GM21786 (cell line): ENCODE measurements around the gene CRNKL1.
"Not testable (repeated sequence)": the region's sequence is repeated elsewhere in the genome, so short reads cannot be mapped to it uniquely, and the experiment has no call there.

Experiments used
- ATAC-seq: cut with Tn5 transposase; IDR thresholded peaks from one replicate; pipeline ENCODE4 v1.9.1; 2021; ENCODE audit not compliant: unreplicated experiment

The CRNKL1 gene

DNA sequence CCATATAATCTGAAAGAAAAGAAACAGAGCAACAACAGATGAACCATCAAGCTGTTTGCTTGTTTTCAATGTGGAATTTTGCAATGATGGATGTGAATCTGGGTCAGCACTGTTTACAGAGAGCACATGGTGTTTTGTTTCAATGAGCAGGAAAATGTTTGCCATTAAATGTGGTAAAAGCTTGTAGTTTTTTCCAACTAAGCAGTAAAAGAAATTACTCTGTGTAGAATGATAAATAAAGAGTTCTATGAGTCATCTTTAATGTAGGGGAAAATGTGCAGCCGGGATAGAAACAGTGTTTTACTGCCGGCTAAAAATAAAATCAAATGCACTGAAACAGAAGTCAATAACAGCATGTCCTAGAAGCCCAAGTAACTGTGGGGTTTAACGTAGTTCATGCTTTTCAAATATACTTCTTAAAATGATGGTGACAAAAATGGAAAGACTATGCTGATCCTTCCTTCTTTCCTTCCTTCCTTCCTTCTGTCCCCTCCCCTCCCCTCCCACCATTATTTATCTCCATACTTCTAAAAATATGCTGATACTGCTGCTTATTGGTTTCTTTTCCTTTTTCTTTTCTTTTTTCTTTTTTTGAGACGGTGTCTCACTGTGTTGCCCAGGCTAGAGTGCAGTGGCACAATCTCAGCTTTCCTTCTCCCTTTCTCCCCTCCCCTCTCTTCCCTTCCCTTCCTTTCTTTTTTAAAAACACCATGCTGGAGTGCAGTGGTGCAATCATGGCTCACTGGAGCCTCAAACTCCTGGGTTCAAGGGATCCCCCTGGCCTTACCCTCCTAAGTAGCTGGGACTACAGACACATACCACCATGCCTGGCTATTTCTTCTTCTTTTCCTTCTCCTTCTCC is 41.4 kb downstream of the CRNKL1 start:
- ATAC-seq: no peak

DNA sequence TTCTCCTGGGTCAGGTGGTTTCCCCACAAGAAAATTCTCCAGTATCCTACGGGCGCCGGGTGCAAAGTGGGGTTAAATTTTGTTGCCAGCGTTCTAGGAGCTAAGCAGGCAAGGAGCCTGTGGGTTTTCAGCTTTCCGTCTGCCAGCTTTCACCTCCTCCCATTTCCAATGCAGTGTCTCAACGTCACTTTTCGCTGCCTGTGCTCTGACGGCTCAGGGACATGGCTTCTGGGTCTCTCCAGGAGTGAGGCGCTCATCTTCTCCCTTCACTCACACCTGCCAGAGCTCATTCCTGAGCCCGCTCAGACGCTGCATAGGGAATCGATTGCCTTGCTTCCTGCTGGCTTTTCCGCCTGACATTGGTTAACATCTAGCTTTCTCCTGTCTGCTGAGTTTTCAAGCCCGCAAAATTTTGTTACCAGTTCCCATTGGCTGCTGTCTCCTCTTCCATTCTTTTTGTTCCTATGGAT is 42.4 kb downstream of the CRNKL1 start:
- no peak for ATAC-seq

DNA sequence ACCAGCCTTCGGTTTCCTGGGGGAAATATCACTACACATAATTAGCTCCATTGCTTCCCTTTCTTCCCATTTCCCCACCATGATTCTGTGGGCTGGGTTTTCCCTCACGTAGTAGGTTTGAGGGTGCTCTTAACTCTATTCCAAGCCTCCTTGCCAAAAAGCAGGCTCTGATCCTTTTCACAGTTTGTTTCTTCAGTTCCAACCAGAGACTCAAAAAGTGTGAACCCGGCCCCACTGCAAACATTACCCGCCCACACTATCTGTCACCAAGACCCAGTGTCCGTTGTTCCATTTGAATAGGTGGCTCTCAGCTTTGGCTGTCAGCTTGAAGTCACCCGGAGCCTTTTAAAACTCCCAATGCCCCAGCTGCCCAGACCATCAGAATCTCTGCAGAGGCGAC is 46.9 kb downstream of the CRNKL1 start:
- no peak for ATAC-seq

DNA sequence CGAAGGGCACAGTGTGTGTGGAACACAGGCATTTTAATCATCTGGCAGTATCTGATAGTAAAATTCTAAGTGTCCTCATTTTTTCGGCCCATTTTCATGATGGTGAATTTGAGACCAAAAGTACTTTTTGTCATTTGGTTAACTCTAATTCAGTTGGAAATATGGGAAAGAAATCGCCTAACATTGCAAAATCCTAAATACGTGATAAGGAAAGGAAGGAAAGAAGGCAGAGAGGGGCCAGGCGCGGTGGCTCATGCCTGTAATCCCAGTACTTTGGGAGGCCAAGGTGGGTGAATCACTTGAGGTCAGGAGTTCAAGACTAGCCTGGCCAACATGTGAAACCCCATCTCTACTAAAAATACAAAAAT is 48.3 kb downstream of the CRNKL1 start:
- not testable (repeated sequence) for ATAC-seq

DNA sequence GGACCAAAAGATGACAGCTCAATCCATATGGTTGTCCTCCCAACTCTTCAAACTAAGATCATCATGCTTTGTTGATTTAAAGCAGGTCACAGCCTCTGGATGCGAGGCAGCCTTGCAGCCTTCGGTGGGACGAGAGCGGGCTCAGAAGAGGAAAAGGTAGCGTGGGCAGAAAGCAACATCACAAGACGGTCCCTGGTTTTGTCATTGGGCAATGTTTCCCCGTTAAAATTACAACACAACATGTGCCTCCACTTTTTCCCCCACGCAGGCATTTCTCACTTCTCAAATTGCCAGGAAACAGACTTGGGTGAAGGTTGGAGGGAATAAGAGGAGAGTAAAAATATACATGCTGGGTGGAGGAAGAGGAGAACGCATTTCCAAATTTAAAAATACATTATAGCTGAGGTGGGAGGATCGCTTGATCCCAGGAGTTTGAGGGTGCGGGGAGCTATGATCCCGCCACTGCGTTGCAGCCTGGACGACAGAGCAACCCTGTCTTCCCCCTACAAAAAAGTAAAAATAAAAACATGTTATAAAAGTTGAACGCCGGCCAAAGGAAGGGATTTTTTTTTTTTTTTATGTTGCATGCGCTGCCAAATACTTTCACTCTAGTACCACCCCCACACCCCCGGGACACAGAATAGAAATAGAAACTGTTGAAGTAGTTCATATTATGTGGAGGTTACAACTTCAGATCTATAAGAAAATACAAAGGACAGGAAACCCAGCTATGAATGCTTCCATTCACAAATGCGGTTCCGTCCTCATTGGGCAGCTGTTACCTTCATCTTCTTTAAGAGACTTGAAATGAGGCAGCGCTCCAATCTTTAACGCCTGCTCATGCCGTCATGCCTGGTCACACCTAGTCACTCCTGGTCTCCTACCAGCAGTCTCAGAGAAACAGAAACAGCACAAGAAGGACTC is 49.0 kb downstream of the CRNKL1 start:
- no peak for ATAC-seq

DNA sequence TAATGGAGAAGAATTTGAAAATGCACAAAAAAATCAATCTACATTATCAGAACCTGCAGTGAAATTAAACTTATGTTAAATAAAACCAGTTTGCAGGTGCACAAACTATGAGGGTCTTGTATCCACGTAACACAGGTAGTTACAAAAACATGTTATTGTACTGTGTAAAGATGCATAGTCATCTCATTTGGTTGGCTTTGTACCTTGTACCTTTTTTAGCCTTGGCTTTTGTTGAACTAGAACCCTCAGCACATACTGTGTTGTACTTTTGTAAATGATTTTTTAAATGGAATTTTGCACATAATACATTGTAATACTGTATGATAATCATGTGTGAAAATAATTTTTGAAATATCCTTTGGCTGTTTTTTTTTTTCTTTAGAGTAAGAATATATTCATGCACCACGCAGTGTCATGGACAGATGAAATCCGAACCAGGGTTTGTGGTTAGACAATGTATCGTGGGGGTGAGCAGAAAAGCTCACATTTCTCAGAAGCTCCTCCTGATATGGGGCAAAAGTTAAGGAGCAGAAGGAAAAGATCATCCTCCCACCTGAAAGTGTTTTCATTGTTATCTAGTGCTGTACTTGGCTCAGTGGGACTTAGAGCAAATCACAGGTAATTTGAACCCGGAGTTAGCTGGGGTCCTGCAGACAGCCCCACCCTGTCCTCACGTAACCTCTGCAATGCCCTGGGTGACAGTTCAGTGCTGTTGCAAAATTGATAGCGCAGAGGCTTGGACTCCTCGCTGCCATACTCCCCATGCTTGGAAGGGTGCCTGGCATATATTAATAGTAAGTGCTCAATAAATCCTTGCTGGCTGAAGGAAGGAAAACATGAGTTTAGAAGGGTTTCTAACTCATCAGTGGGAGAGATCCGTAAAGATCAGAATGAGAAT is 49.9 kb downstream of the CRNKL1 start:
- no peak for ATAC-seq

DNA sequence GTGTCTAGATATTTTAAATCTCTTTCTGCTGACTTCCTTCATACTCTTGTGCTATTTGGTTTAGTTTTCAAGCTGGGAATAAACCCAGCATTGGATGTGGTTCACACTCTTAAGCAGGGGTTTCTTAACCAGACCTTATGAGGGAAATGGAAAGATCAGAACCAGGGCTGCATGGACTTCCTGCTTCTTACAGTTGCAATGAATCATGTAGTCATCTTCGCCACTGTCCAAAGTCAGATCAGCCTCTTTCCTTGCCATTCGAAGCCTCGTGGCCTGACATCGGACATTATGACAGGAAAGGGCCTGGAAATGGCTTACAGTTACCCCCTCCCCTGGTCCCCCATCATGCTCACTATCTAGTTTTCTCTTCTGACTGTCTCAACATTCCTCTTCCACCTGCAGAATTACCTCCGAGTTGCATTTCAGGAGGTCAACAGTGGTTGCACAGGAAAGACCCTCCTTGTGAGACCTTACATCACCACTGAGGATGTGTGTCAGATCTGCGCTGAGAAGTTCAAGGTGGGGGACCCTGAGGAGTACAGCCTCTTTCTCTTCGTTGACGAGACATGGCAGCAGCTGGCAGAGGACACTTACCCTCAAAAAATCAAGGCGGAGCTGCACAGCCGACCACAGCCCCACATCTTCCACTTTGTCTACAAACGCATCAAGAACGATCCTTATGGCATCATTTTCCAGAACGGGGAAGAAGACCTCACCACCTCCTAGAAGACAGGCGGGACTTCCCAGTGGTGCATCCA is 51.9 kb downstream of the CRNKL1 start:
- no peak for ATAC-seq

DNA sequence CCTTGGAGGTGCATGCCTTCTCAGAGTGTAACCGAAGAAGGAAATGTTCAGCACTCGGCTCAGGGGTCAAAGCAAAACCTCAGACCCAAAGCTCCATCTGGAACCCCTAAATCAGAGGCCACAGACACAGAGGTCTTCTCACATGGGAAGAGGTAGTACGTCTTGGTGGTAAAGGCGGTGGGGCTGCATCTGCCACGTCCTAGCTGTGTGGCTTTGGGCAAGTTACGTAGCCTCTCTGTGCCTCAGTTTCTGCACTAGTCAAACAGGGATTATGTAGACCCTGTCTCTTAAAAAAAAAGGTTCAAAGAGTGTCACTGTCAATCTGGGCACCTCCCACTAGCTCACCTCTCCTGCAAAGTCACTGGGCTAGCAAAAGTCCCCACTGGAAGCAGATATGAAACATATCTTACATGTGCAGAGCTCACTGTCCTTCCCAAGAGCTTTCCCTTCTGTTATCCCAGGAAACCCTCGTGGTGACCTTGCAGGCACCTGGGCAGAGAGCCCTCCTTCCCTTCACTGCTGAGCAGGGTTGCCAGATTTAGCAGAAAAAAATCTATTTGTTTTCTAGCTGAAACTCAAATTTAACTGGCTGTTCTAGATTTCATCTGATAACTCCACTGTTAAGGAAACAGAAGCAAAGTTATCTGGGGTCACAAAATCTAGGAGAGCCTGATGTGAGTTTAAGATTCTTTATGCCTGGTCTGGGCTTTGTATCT is 53.1 kb downstream of the CRNKL1 start:
- ATAC-seq: no peak

DNA sequence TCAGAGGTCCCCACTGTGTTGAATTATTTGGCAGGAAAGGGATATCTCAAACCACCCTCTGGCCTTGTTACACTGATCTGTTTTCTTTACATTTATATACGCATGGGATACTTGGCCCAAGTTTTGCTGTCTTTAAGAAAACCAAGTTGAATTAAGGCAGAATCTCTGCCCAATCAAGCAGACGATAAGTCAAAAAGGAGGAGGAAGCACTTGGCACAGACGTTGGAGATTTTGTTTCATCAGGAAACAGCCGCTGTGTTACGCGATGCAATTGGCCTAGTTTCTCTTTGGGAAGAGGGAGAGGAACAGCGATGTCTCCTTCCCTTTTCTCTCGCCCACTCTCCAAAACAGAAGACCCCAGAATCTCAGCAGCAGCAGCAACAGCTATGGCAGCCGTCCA is 55.3 kb downstream of the CRNKL1 start:
- no peak for ATAC-seq

DNA sequence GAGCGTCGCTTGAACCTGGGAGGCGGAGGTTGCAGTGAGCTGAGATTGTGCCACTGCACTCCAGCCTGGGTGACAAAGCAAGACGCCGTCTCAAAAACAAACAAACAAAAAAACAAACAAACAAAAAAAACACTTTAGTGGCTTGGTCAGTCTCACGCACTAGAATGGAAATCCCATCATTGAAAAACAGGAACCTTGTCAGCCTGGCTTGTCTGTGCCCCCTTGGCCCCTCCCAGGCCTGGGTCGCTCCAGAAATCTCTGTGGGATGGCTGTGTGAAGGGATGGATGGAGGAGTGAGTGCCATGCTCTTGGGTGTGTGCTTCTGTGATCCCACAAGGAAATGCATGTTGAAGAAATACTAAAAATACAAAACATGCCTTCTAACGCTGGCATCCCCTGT is 56.0 kb downstream of the CRNKL1 start:
- no peak for ATAC-seq

DNA sequence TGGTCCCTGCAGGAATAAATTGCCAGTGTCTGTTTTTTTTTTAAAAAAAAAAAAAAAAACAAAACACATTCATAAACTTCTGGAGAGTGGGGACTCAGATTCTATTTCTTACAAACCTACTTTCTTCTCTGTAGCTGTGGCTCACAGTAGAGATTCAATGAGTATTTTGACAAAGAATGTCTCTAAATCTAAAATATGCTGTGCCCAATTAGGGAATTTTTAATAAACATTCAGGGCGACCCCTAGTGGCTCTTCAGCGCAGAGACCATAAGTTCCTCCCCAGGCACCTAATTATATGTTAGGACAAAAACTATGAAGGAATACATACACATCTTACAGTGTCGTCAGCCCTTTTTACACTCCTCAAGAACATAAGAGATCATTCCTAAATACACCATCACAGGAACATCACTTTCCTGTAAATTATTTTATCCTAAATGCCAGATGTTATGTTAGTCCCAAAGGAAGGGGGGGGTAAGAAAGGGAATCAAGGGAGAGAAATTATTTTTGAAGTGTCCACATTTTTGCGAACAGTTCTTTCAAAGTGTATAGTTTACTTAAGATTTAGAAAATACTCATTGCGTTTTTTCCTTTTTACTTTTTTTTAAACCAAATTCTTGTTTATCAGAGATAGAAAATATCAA is 56.9 kb downstream of the CRNKL1 start:
- ATAC-seq: no peak

DNA sequence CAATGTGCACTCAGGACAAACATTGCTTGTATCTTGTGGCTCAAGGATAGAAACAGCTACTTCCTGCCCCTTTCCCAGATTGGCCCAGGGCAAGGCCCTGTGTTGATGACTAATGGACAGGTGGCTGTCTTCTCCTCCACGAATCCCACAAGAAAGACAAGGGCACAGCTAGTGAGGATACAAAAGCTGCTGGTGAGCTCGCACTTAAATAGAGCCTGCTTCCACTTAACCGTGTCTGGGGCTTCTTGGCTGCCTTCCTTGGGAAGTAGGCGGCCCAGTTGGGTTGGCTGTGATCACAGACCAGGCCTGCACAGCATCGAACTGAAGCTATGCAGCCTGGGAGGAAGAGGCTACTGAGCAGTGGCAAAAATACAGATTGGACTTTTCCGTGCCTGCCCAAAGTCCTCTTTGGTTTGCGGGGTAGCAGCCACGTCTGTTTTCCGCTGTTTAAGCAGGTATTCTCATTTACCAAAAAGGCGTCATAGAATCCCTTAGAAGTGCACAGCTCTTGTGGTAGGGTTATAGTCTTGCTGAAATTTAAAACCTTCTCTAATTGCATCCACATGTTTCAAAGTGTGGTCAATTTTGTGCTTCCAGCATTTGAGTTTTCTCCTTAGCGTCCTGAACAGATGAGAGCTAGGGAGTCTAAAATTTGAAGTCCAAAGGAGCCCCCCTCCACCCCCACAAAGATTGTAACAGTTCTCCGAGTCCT is 58.2 kb downstream of the CRNKL1 start:
- no peak for ATAC-seq

DNA sequence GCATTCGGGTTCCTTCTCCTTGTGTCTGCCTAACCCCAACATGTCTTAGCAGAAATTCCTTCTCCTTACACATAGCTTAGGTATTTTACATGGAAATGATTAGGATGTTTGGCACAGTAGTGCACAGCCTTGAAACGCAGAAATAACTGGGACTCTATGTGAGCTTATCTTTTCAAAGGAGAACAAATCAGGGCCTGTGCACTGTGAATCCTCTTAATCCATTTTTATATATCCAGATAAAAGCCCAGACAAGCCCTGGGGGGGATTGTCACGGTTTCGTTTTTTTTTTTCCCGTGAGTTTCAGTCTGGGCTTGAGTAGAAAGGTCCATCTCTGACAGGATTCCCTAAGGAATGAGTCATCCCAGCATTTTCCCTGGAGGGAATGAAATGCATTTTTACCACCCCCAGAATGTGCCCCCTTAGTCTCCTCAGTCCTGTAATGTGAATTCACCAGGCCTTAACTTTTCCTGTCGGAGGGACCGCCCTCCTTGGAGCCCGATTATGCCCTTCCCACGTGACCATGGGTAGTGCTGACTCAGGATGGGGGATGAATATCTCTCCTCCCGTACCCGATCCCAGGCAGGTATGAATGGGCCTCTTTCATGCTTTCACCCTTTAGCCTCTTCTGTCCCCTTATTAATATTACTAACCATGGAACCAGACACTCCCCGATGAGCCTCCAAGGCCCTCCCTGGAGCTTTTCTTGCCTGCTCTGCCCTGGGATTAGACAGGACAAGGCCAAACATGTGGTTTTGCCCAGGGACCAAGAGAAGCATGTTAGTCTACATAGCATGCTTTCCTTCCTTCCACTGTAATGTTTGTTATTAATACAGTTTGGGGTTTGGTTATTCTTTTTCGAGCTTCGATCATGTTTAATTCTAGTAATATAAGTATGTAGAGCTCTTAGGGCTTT is 59.0 kb downstream of the CRNKL1 start:
- ATAC-seq: no peak

DNA sequence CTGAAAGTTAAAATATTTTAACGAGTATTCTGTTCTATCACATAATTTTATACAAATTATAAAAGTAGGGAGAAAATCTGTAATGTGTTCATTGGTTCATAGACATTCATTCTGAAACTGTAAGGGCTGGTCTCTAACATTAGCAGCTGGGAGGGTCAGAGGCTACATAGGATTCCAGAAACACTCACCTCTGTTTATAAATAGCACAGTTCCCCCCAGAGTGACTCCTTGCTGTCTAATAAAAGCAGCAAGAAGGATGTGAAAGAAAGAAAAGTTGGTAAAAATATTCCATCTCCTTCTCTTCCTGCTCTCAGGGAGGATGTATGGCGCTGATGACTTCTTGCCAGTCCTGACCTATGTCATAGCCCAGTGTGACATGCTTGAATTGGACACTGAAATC is 60.4 kb downstream of the CRNKL1 start:
- ATAC-seq: no peak

DNA sequence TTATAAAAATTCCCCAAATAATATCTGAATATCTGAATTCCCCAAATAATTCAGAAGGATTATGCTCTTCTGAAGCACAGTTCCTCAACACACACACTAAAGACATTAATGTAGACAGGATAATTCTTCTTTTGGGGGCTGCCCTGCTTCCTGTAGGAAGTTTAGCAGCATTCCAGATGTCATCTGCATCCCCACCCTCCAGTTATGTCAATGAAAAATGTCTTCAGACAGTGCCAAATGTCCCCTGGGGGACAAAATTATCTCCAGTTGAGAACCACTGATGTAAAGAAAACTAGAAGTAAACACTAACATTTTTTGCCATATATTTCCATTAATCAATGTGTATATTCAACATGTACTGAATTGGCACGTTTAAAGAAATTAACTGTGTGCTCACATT is 61.0 kb downstream of the CRNKL1 start:
- ATAC-seq: no peak

DNA sequence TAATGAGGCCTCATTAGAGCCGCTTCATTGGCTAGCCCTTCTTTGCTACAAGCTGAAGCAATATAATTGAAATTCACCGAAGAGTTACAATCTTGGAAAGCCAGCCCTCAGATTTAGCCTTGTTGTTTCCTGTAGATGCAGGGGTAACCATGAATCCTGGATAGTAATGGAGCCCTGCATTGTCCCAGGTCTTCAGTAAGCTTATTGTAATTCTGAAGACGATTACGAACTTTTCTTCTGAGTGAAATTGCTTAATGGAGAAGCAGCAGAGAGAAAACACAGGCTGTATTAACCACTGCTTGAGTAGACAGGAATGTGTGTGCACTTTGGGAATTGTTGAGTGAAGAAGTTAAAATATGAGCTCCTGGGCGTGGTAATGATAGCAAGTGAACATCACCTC is 61.4 kb downstream of the CRNKL1 start:
- no peak for ATAC-seq

DNA sequence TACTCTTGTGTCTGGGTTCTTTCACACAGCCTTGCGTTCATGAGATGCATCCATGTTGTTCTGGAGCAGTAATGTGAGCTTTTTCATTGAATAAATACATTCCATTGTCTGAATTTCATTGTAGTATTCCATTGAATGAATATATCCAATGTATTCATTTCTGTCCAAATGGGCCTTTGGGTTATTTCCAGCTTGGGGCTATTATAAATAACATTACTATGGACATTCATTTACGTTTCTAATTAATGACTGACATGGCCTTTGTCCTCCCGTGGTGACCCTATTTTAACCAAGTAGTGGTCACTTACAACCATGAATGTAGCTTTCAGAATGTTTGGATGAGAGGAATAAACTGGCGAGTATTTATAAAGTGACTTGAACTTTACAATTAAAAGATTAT is 65.2 kb downstream of the CRNKL1 start:
- ATAC-seq: no peak
